ENCODE data around the gene LMBRD1.
"Not testable (repeated sequence)": the region's sequence is repeated elsewhere in the genome, so short reads cannot be mapped to it uniquely, and the experiment has no call there.

The LMBRD1 gene

GRCh38 chr6:69798796-69799195 lies 2.0 kb upstream of the LMBRD1 start:
- not testable (repeated sequence) for DNase-seq (ENCODE audit: low spot score); FAIRE-seq

- FAIRE-seq (no peak), DNase-seq (ENCODE audit: low spot score) (peak; percentile 12)
Observed at GRCh38 chr6:69796073-69796641, 653 bp downstream of the LMBRD1 start.

GRCh38 chr6:69795469-69796072 lies 1.2 kb downstream of the LMBRD1 start:
- FAIRE-seq (no peak), DNase-seq (ENCODE audit: low spot score) (no peak)

GRCh38 chr6:69792292-69792691 lies 4.5 kb downstream of the LMBRD1 start:
- no peak for DNase-seq (ENCODE audit: low spot score)
- no peak for FAIRE-seq

GRCh38 chr6:69791065-69791471 lies 5.7 kb downstream of the LMBRD1 start:
- FAIRE-seq (peak; percentile 75), DNase-seq (ENCODE audit: low spot score) (peak; percentile 16)

GRCh38 chr6:69790629-69791028 lies 6.2 kb downstream of the LMBRD1 start:
- no peak for FAIRE-seq
- DNase-seq (ENCODE audit: low spot score), result no peak

GRCh38 chr6:69789578-69789977 lies 7.2 kb downstream of the LMBRD1 start:
- DNase-seq (ENCODE audit: low spot score), result no peak
- no peak for FAIRE-seq

GRCh38 chr6:69787436-69787835 lies 9.4 kb downstream of the LMBRD1 start:
- DNase-seq (ENCODE audit: low spot score); FAIRE-seq: not testable (repeated sequence)

GRCh38 chr6:69785697-69786096 lies 11.1 kb downstream of the LMBRD1 start:
- no peak for DNase-seq (ENCODE audit: low spot score)
- FAIRE-seq, result no peak

- FAIRE-seq, result no peak
Observed at GRCh38 chr6:69784595-69785377, 12.0 kb downstream of the LMBRD1 start.

GRCh38 chr6:69783108-69783507 lies 13.7 kb downstream of the LMBRD1 start:
- FAIRE-seq, result no peak
- no peak for DNase-seq (ENCODE audit: low spot score)

More at GRCh38 chr6:69784595-69785377, 12.0 kb downstream of the LMBRD1 start:
- no peak for DNase-seq (ENCODE audit: low spot score)

GRCh38 chr6:69780585-69781178 lies 16.1 kb downstream of the LMBRD1 start:
- FAIRE-seq, result no peak
- no peak for DNase-seq (ENCODE audit: low spot score)

- FAIRE-seq (no peak), DNase-seq (ENCODE audit: low spot score) (no peak)
Observed at GRCh38 chr6:69775941-69776340, 20.9 kb downstream of the LMBRD1 start.

- no peak for FAIRE-seq
- DNase-seq (ENCODE audit: low spot score), result no peak
Observed at GRCh38 chr6:69775585-69775849, 21.3 kb downstream of the LMBRD1 start.

- DNase-seq (ENCODE audit: low spot score) (no peak), FAIRE-seq (no peak)
Observed at GRCh38 chr6:69774740-69775584, 21.8 kb downstream of the LMBRD1 start.

- no peak for FAIRE-seq
- no peak for DNase-seq (ENCODE audit: low spot score)
Observed at GRCh38 chr6:69771158-69771906, 25.5 kb downstream of the LMBRD1 start.

- no peak for FAIRE-seq
- DNase-seq (ENCODE audit: low spot score), result no peak
Observed at GRCh38 chr6:69768664-69769063, 28.1 kb downstream of the LMBRD1 start.

GRCh38 chr6:69763763-69764162 lies 33.0 kb downstream of the LMBRD1 start:
- FAIRE-seq (no peak), DNase-seq (ENCODE audit: low spot score) (no peak)

- no peak for DNase-seq (ENCODE audit: low spot score)
- no peak for FAIRE-seq
Observed at GRCh38 chr6:69761853-69762252, 35.0 kb downstream of the LMBRD1 start.

- FAIRE-seq (no peak), DNase-seq (ENCODE audit: low spot score) (no peak)
Observed at GRCh38 chr6:69758214-69758613, 38.6 kb downstream of the LMBRD1 start.

GRCh38 chr6:69756907-69757306 lies 39.9 kb downstream of the LMBRD1 start:
- FAIRE-seq (no peak), DNase-seq (ENCODE audit: low spot score) (no peak)
